Naive thymus-derived CD4-positive, alpha-beta T cell (primary cell): ENCODE measurements around the gene LRRC56. TPM values are rescaled to one million over a fixed set of nuclear protein-coding genes. Genes with fewer than 3 reads are reported as not detected.

ENCODE experiments used
- ATAC-seq: fragments of 150-1000 bp; cut with Tn5 transposase; 2 replicates; pipeline ENCODE4 v1.10.0; 2021; ENCODE audit warnings: mild to moderate bottlenecking, moderate library complexity
- CTCF ChIA-PET: fragments of 350-600 bp; sonication (Branson Sonifier 250); formaldehyde crosslinking; loops from one replicate; lab custom pipeline; 2021; ENCODE audit warnings: antibody characterized with exemption; lab: Charles Lee
- POLR2A ChIA-PET: fragments of 350-600 bp; sonication (Branson Sonifier 250); formaldehyde crosslinking; loops from one replicate; lab custom pipeline; 2021; ENCODE audit warnings: antibody characterized with exemption, inconsistent platforms; lab: Charles Lee
- DNase-seq, 9 donors: peaks; one replicate each; pipeline versions ENCODE4 v3.0.0 to v3.0.0-alpha.2; 2020 to 2022; ENCODE audit warnings: mixed read lengths in 1 of 9
- H3K27ac ChIP-seq: one replicate; pipeline ENCODE4 v1.7.0; 2013; ENCODE audit warnings: mild to moderate bottlenecking, low read depth, low read length, moderate library complexity
- H3K27me3 ChIP-seq, 2 donors: one replicate each; pipeline ENCODE4 v1.7.0; 2013; ENCODE audit warnings: low read length in 2 of 2, mild to moderate bottlenecking in 2 of 2, moderate library complexity in 2 of 2; ENCODE audit not compliant: control insufficient read depth in 2 of 2, insufficient read depth in 2 of 2
- H3K36me3 ChIP-seq, 3 experiments: 1 replicate in 2 of 3; 2 replicates in 1 of 3; pipeline ENCODE4 v1.7.0; 2013; ENCODE audit warnings: low read length in 3 of 3, mild to moderate bottlenecking in 3 of 3, moderate library complexity in 1 of 3; ENCODE audit not compliant: insufficient read depth in 3 of 3, control insufficient read depth in 2 of 3
- H3K4me1 ChIP-seq, 2 donors: one replicate each; pipeline ENCODE4 v1.7.0; 2013; ENCODE audit warnings: low read length in 2 of 2, mild to moderate bottlenecking in 2 of 2, moderate library complexity in 1 of 2; ENCODE audit not compliant: control insufficient read depth in 2 of 2, insufficient read depth in 2 of 2
- H3K4me3 ChIP-seq: 2 replicates; pipeline ENCODE4 v1.7.0; 2013; ENCODE audit warnings: mild to moderate bottlenecking, low read length
- H3K9me3 ChIP-seq, 3 experiments: 1 replicate in 2 of 3; 2 replicates in 1 of 3; pipeline ENCODE4 v1.7.0; 2013; ENCODE audit warnings: low read length in 3 of 3; ENCODE audit not compliant: control insufficient read depth in 2 of 3
- H3K27ac Mint-ChIP-seq, 9 donors: one replicate each; pipeline ENCODE4 v1.8.0; 2020 to 2022; ENCODE audit warnings: mixed read lengths in 9 of 9, mild to moderate bottlenecking in 8 of 9, moderate library complexity in 5 of 9, inconsistent platforms in 2 of 9
- H3K27me3 Mint-ChIP-seq, 5 donors: one replicate each; pipeline ENCODE4 v1.8.0; 2021 to 2022; ENCODE audit warnings: mixed read lengths in 5 of 5, mild to moderate bottlenecking in 1 of 5
- H3K36me3 Mint-ChIP-seq, 5 donors: one replicate each; pipeline ENCODE4 v1.8.0; 2020 to 2022; ENCODE audit warnings: mixed read lengths in 5 of 5, mild to moderate bottlenecking in 3 of 5, inconsistent platforms in 1 of 5
- H3K4me1 Mint-ChIP-seq, 7 donors: one replicate each; pipeline ENCODE4 v1.8.0; 2020 to 2022; ENCODE audit warnings: mixed read lengths in 7 of 7, mild to moderate bottlenecking in 3 of 7, inconsistent platforms in 1 of 7
- H3K4me3 Mint-ChIP-seq, 10 donors: one replicate each; pipeline ENCODE4 v1.8.0; 2020 to 2022; ENCODE audit warnings: mild to moderate bottlenecking in 10 of 10, mixed read lengths in 10 of 10, moderate library complexity in 6 of 10, inconsistent platforms in 2 of 10
- H3K9me3 Mint-ChIP-seq, 11 donors: one replicate each; pipeline ENCODE4 v1.8.0; 2020 to 2022; ENCODE audit warnings: mixed read lengths in 11 of 11, mild to moderate bottlenecking in 4 of 11, inconsistent platforms in 1 of 11, moderate library complexity in 1 of 11
- intact Hi-C, 2 donors: fragments of 100-400 bp; cut with micrococcal nuclease; formaldehyde crosslinking; loops; one replicate each; pipeline ENCODE4 v1.15.1; 2023
- polyA plus RNA-seq, 2 donors: library from polyadenylated mRNA; unstranded; fragments of 300-500 nt; fragmentation: Illumina TruSeq; gene quantifications; one replicate each; pipeline ENCODE4 v1.2.3, GENCODE V29; 2021
- total RNA-seq, 6 experiments: library from RNA in 5 of 6; stranded (reverse) in 5 of 6; gene quantifications; 1 replicate in 5 of 6; 2 replicates in 1 of 6; pipeline ENCODE4 v1.2.3 and lab custom pipeline; 2021 to 2026

Gene LRRC56
- total and polyA plus RNA-seq, 7 experiments from 2014 or later: 0.35 to 5.1 (median 3.1) TPM

GRCh38 chr11:577611-577894 lies 40.2 kb downstream of the LRRC56 start:
- CTCF ChIA-PET: interaction anchor here (1.4 kb wide), 1 partner anchor 22 kb away, joined by 3 read pairs; no protein-coding TSS in a partner anchor
- POLR2A ChIA-PET: interaction anchor here (0.5 to 3.4 kb wide), 7 partner anchors 8 to 38 kb away, joined by 3 to 14 read pairs (median 3); partner anchors contain the start of gene IRF7
- peak overlapping the region; percentile 70 for H3K4me3 ChIP-seq

GRCh38 chr11:578276-579035 lies 41.1 kb downstream of the LRRC56 start:
- Histone ChIP-seq H3K27me3 (no peaks in the 10 kb centered on the region), H3K4me3 (peak overlapping the region; percentile 70), H3K36me3 (peaks cover 0 to 35% (median 3%) of the 10 kb centered on the region in 3 experiments), H3K4me1 (peaks cover 26 to 44% of the 10 kb centered on the region in 2 donors), H3K27ac (peak overlapping the region; percentile 14), H3K9me3 (no peaks in the 10 kb centered on the region)
- POLR2A ChIA-PET: interaction anchor here (0.5 to 2.0 kb wide), 6 partner anchors 8 to 117 kb away, joined by 3 to 8 read pairs (median 3); partner anchors contain the start of gene TMEM80
- peaks cover 0 to 9% (median 0%) of the 10 kb centered on the region in 5 donors for H3K27me3 Mint-ChIP-seq
- peak overlapping the region; percentile 72 to 94 (median 88) for H3K4me3 Mint-ChIP-seq
- H3K36me3 Mint-ChIP-seq: peaks cover 0 to 12% (median 4%) of the 10 kb centered on the region in 5 donors
- no peak for DNase-seq
- peaks cover 48 to 68% (median 55%) of the 10 kb centered on the region in 7 donors for H3K4me1 Mint-ChIP-seq
- intact Hi-C loops: loop anchor here in 1 of 2 donors (5.0 kb wide), 1 partner anchor 341 kb away; the partner anchor contains the start of genes PSMD13 and SIRT3
- H3K27ac Mint-ChIP-seq: peak overlapping the region in 7 of 9 donors; percentile 19 to 87 (median 77)
- H3K9me3 Mint-ChIP-seq: no peaks in the 10 kb centered on the region
- CTCF ChIA-PET: interaction anchor here (1.0 to 1.4 kb wide), 2 partner anchors 23 to 146 kb away, joined by 3 read pairs; no protein-coding TSS in a partner anchor
- ATAC-seq: no peak

More at GRCh38 chr11:577611-577894, 40.2 kb downstream of the LRRC56 start:
- ATAC-seq (no peak), DNase-seq (no peak)
- Mint-ChIP-seq H3K27me3 (peaks cover 0 to 9% (median 0%) of the 10 kb centered on the region in 5 donors), H3K4me1 (peaks cover 48 to 68% (median 55%) of the 10 kb centered on the region in 7 donors), H3K36me3 (peaks cover 0 to 12% (median 4%) of the 10 kb centered on the region in 5 donors), H3K9me3 (no peaks in the 10 kb centered on the region), H3K4me3 (peak overlapping the region; percentile 72 to 94 (median 88)), H3K27ac (peak overlapping the region; percentile 66 to 87 (median 72))
- no peaks in the 10 kb centered on the region for H3K27me3 ChIP-seq
- H3K27ac ChIP-seq: peak overlapping the region; percentile 98
- intact Hi-C loops: loop anchor here (2.0 to 5.0 kb wide), 5 partner anchors 199 to 371 kb away; partner anchors contain the start of genes BET1L (in 1 of the 2), CHID1 (in 1 of the 2), GATD1 (in 1 of the 2) and PSMD13 (in 1 of the 2)
- H3K36me3 ChIP-seq: peaks cover 0 to 27% (median 3%) of the 10 kb centered on the region in 3 experiments
- H3K4me1 ChIP-seq: peaks cover 26 to 44% of the 10 kb centered on the region in 2 donors
- H3K9me3 ChIP-seq: no peaks in the 10 kb centered on the region

GRCh38 chr11:579830-580601 lies 42.7 kb downstream of the LRRC56 start:
- H3K4me3 Mint-ChIP-seq: peak overlapping the region in 9 of 10 donors; percentile 29 to 94 (median 47)
- no peak for ATAC-seq
- H3K4me1 Mint-ChIP-seq: peaks cover 36 to 56% (median 43%) of the 10 kb centered on the region in 7 donors
- H3K9me3 Mint-ChIP-seq: no peaks in the 10 kb centered on the region
- Histone ChIP-seq H3K9me3 (no peaks in the 10 kb centered on the region), H3K4me1 (peaks cover 26 to 34% of the 10 kb centered on the region in 2 donors), H3K27ac (no peak overlapping the region), H3K4me3 (no peak overlapping the region), H3K27me3 (no peaks in the 10 kb centered on the region), H3K36me3 (peaks cover 0 to 46% (median 12%) of the 10 kb centered on the region in 3 experiments)
- intact Hi-C loops: loop anchor here in 1 of 2 donors (5.0 kb wide), 1 partner anchor 343 kb away; the partner anchor contains the start of genes PSMD13 and SIRT3
- CTCF ChIA-PET: no interaction called here
- H3K27me3 Mint-ChIP-seq: peaks cover 0 to 2% (median 0%) of the 10 kb centered on the region in 5 donors
- H3K36me3 Mint-ChIP-seq: peaks cover 0 to 17% (median 4%) of the 10 kb centered on the region in 5 donors
- POLR2A ChIA-PET: no interaction called here
- peak overlapping the region in 3 of 9 donors; percentile 43 to 62 (median 53) for H3K27ac Mint-ChIP-seq
- DNase-seq: no peak

- Mint-ChIP-seq H3K27ac (peak overlapping the region in 5 of 9 donors; percentile 3 to 60 (median 39)), H3K4me1 (peaks cover 38 to 54% (median 45%) of the 10 kb centered on the region in 7 donors), H3K9me3 (no peaks in the 10 kb centered on the region), H3K27me3 (no peaks in the 10 kb centered on the region), H3K4me3 (peak overlapping the region in 5 of 10 donors; percentile 1 to 39 (median 27)), H3K36me3 (peaks cover 0 to 17% (median 6%) of the 10 kb centered on the region in 5 donors)
- Histone ChIP-seq H3K27ac (no peak overlapping the region), H3K4me1 (peaks cover 24 to 33% of the 10 kb centered on the region in 2 donors), H3K36me3 (peaks cover 0 to 45% (median 12%) of the 10 kb centered on the region in 3 experiments), H3K4me3 (no peak overlapping the region), H3K27me3 (no peaks in the 10 kb centered on the region), H3K9me3 (no peaks in the 10 kb centered on the region)
- CTCF ChIA-PET: interaction anchor here (0.6 to 0.7 kb wide), 2 partner anchors 25 to 346 kb away, joined by 3 to 5 read pairs; no protein-coding TSS in a partner anchor
- ATAC-seq (no peak), DNase-seq (no peak)
- POLR2A ChIA-PET: interaction anchor here (1.0 kb wide), 1 partner anchor 46 kb away, joined by 3 read pairs; the partner anchor contains the start of gene HRAS
- intact Hi-C loops: no loop called here
These were observed 44.0 kb downstream of the LRRC56 start for GRCh38 chr11:581342-581741.

- Histone ChIP-seq H3K4me1 (peaks cover 24 to 33% of the 10 kb centered on the region in 2 donors), H3K4me3 (no peak overlapping the region), H3K27me3 (no peaks in the 10 kb centered on the region), H3K36me3 (peaks cover 0 to 49% (median 12%) of the 10 kb centered on the region in 3 experiments), H3K27ac (no peak overlapping the region), H3K9me3 (no peaks in the 10 kb centered on the region)
- DNase-seq (no peak), ATAC-seq (no peak)
- Mint-ChIP-seq H3K36me3 (peaks cover 0 to 18% (median 8%) of the 10 kb centered on the region in 5 donors), H3K9me3 (no peaks in the 10 kb centered on the region), H3K27me3 (no peaks in the 10 kb centered on the region), H3K27ac (no peak overlapping the region), H3K4me3 (no peak overlapping the region), H3K4me1 (peaks cover 41 to 57% (median 49%) of the 10 kb centered on the region in 7 donors)
- intact Hi-C loops: no loop called here
- ChIA-PET CTCF (interaction anchor here (0.7 kb wide), 1 partner anchor 74 kb away, joined by 3 read pairs; no protein-coding TSS in a partner anchor), POLR2A (interaction anchor here (1.0 kb wide), 1 partner anchor 46 kb away, joined by 3 read pairs; the partner anchor contains the start of gene HRAS)
These were observed 44.4 kb downstream of the LRRC56 start for GRCh38 chr11:581752-582151.
